Activated naive CD8-positive, alpha-beta T cell (primary cell): ENCODE measurements around the gene TBPL2.

ENCODE experiments used
- H3K27ac Mint-ChIP-seq: one replicate; pipeline ENCODE4 v1.8.0; 2021; ENCODE audit warnings: mixed read lengths
- H3K27me3 Mint-ChIP-seq: one replicate; pipeline ENCODE4 v1.8.0; 2021; ENCODE audit warnings: mixed read lengths
- H3K36me3 Mint-ChIP-seq: one replicate; pipeline ENCODE4 v1.8.0; 2021; ENCODE audit warnings: mixed read lengths
- H3K4me1 Mint-ChIP-seq: one replicate; pipeline ENCODE4 v1.8.0; 2021; ENCODE audit warnings: low read depth, mixed read lengths
- H3K4me3 Mint-ChIP-seq: one replicate; pipeline ENCODE4 v1.8.0; 2021; ENCODE audit warnings: mild to moderate bottlenecking, mixed read lengths
- H3K9me3 Mint-ChIP-seq: one replicate; pipeline ENCODE4 v1.8.0; 2021; ENCODE audit warnings: low read depth, mixed read lengths

TBPL2 gene

GRCh38 chr14:55450987-55451386 lies 10.6 kb upstream of the TBPL2 start:
- no peaks in the 10 kb centered on the region for H3K9me3 Mint-ChIP-seq
- no peak overlapping the region for H3K27ac Mint-ChIP-seq
- H3K4me3 Mint-ChIP-seq, result no peak overlapping the region
- H3K36me3 Mint-ChIP-seq, result no peaks in the 10 kb centered on the region
- peaks cover 3% of the 10 kb centered on the region for H3K4me1 Mint-ChIP-seq
- H3K27me3 Mint-ChIP-seq, result peaks cover 2% of the 10 kb centered on the region

- Mint-ChIP-seq H3K4me1 (peaks cover 3% of the 10 kb centered on the region), H3K27ac (no peak overlapping the region), H3K36me3 (no peaks in the 10 kb centered on the region), H3K9me3 (no peaks in the 10 kb centered on the region), H3K4me3 (no peak overlapping the region), H3K27me3 (peaks cover 2% of the 10 kb centered on the region)
Measured at GRCh38 chr14:55450539-55450938, 10.1 kb upstream of the TBPL2 start.

GRCh38 chr14:55450124-55450523 lies 9.7 kb upstream of the TBPL2 start:
- H3K27ac Mint-ChIP-seq, result no peak overlapping the region
- peaks cover 2% of the 10 kb centered on the region for H3K27me3 Mint-ChIP-seq
- no peaks in the 10 kb centered on the region for H3K9me3 Mint-ChIP-seq
- no peaks in the 10 kb centered on the region for H3K36me3 Mint-ChIP-seq
- H3K4me1 Mint-ChIP-seq, result peaks cover 3% of the 10 kb centered on the region
- no peak overlapping the region for H3K4me3 Mint-ChIP-seq

GRCh38 chr14:55449116-55449515 lies 8.7 kb upstream of the TBPL2 start:
- H3K27me3 Mint-ChIP-seq, result peaks cover 2% of the 10 kb centered on the region
- H3K36me3 Mint-ChIP-seq, result no peaks in the 10 kb centered on the region
- no peaks in the 10 kb centered on the region for H3K9me3 Mint-ChIP-seq
- peaks cover 3% of the 10 kb centered on the region for H3K4me1 Mint-ChIP-seq
- no peak overlapping the region for H3K4me3 Mint-ChIP-seq
- H3K27ac Mint-ChIP-seq, result no peak overlapping the region

- Mint-ChIP-seq H3K4me1 (peaks cover 3% of the 10 kb centered on the region), H3K27me3 (no peaks in the 10 kb centered on the region), H3K4me3 (no peak overlapping the region), H3K27ac (no peak overlapping the region), H3K9me3 (no peaks in the 10 kb centered on the region), H3K36me3 (no peaks in the 10 kb centered on the region)
Measured at GRCh38 chr14:55448141-55448614, 7.8 kb upstream of the TBPL2 start.

GRCh38 chr14:55446833-55447232 lies 6.4 kb upstream of the TBPL2 start:
- no peak overlapping the region for H3K27ac Mint-ChIP-seq
- no peaks in the 10 kb centered on the region for H3K36me3 Mint-ChIP-seq
- H3K4me3 Mint-ChIP-seq, result no peak overlapping the region
- peaks cover 3% of the 10 kb centered on the region for H3K4me1 Mint-ChIP-seq
- no peaks in the 10 kb centered on the region for H3K27me3 Mint-ChIP-seq
- H3K9me3 Mint-ChIP-seq, result no peaks in the 10 kb centered on the region

- H3K9me3 Mint-ChIP-seq, result no peaks in the 10 kb centered on the region
- H3K4me1 Mint-ChIP-seq, result peaks cover 3% of the 10 kb centered on the region
- no peaks in the 10 kb centered on the region for H3K36me3 Mint-ChIP-seq
- no peaks in the 10 kb centered on the region for H3K27me3 Mint-ChIP-seq
- H3K27ac Mint-ChIP-seq, result no peak overlapping the region
- no peak overlapping the region for H3K4me3 Mint-ChIP-seq
Measured at GRCh38 chr14:55446127-55446736, 5.8 kb upstream of the TBPL2 start.

GRCh38 chr14:55441286-55441685 lies 870 bp upstream of the TBPL2 start:
- no peak overlapping the region for H3K4me3 Mint-ChIP-seq
- H3K9me3 Mint-ChIP-seq, result no peaks in the 10 kb centered on the region

GRCh38 chr14:55438066-55438683 lies 2.2 kb downstream of the TBPL2 start:
- Mint-ChIP-seq H3K9me3 (no peaks in the 10 kb centered on the region), H3K4me1 (peaks cover 19% of the 10 kb centered on the region), H3K4me3 (no peak overlapping the region), H3K27ac (no peak overlapping the region), H3K27me3 (no peaks in the 10 kb centered on the region), H3K36me3 (no peaks in the 10 kb centered on the region)

More at GRCh38 chr14:55441286-55441685, 870 bp upstream of the TBPL2 start:
- Mint-ChIP-seq H3K27me3 (no peaks in the 10 kb centered on the region), H3K4me1 (peaks cover 5% of the 10 kb centered on the region), H3K36me3 (no peaks in the 10 kb centered on the region), H3K27ac (no peak overlapping the region)

GRCh38 chr14:55436931-55437330 lies 3.5 kb downstream of the TBPL2 start:
- no peak overlapping the region for H3K27ac Mint-ChIP-seq
- H3K9me3 Mint-ChIP-seq, result no peaks in the 10 kb centered on the region
- no peak overlapping the region for H3K4me3 Mint-ChIP-seq
- H3K4me1 Mint-ChIP-seq, result peaks cover 24% of the 10 kb centered on the region
- H3K36me3 Mint-ChIP-seq, result no peaks in the 10 kb centered on the region
- no peaks in the 10 kb centered on the region for H3K27me3 Mint-ChIP-seq

GRCh38 chr14:55436519-55436918 lies 3.9 kb downstream of the TBPL2 start:
- Mint-ChIP-seq H3K36me3 (no peaks in the 10 kb centered on the region), H3K9me3 (no peaks in the 10 kb centered on the region), H3K27me3 (no peaks in the 10 kb centered on the region), H3K4me3 (no peak overlapping the region), H3K27ac (no peak overlapping the region), H3K4me1 (peaks cover 24% of the 10 kb centered on the region)

- H3K9me3 Mint-ChIP-seq, result no peaks in the 10 kb centered on the region
Measured at GRCh38 chr14:55434805-55435174, 5.6 kb downstream of the TBPL2 start.

GRCh38 chr14:55433880-55434804 lies 6.3 kb downstream of the TBPL2 start:
- Mint-ChIP-seq H3K4me3 (peak overlapping the region; percentile 47), H3K27ac (peak overlapping the region; percentile 54), H3K4me1 (peaks cover 32% of the 10 kb centered on the region), H3K9me3 (no peaks in the 10 kb centered on the region), H3K27me3 (no peaks in the 10 kb centered on the region), H3K36me3 (no peaks in the 10 kb centered on the region)

More at GRCh38 chr14:55434805-55435174, 5.6 kb downstream of the TBPL2 start:
- peaks cover 31% of the 10 kb centered on the region for H3K4me1 Mint-ChIP-seq
- peak overlapping the region; percentile 54 for H3K27ac Mint-ChIP-seq
- H3K4me3 Mint-ChIP-seq, result no peak overlapping the region
- H3K36me3 Mint-ChIP-seq, result no peaks in the 10 kb centered on the region
- no peaks in the 10 kb centered on the region for H3K27me3 Mint-ChIP-seq

GRCh38 chr14:55432628-55433027 lies 7.8 kb downstream of the TBPL2 start:
- Mint-ChIP-seq H3K36me3 (no peaks in the 10 kb centered on the region), H3K9me3 (no peaks in the 10 kb centered on the region), H3K27me3 (no peaks in the 10 kb centered on the region), H3K27ac (no peak overlapping the region), H3K4me1 (peaks cover 30% of the 10 kb centered on the region), H3K4me3 (no peak overlapping the region)

- H3K4me3 Mint-ChIP-seq, result no peak overlapping the region
- no peaks in the 10 kb centered on the region for H3K27me3 Mint-ChIP-seq
- peaks cover 30% of the 10 kb centered on the region for H3K4me1 Mint-ChIP-seq
- no peaks in the 10 kb centered on the region for H3K36me3 Mint-ChIP-seq
- no peak overlapping the region for H3K27ac Mint-ChIP-seq
- no peaks in the 10 kb centered on the region for H3K9me3 Mint-ChIP-seq
Measured at GRCh38 chr14:55430024-55430690, 10.3 kb downstream of the TBPL2 start.
